Natural killer cell (primary cell): Measurements from ENCODE around the gene BRCA1. TPM values are rescaled to one million over a fixed set of nuclear protein-coding genes. Genes with fewer than 3 reads are reported as not detected.
"Not testable (repeated sequence)": the region's sequence is repeated elsewhere in the genome, so short reads cannot be mapped to it uniquely, and the experiment has no call there.

ENCODE experiments used
- ATAC-seq, 3 donors: fragments of 150-1000 bp in 2 of 3; fragments of 200-7000 bp in 1 of 3; cut with Tn5 transposase; 1 replicate in 1 of 3; 2 replicates in 2 of 3; pipeline ENCODE4 v1.10.0; 2021; ENCODE audit warnings: mild to moderate bottlenecking in 2 of 3, moderate library complexity in 2 of 3
- DNase-seq, 2 donors: peaks; one replicate each; pipeline versions ENCODE4 v3.0.0 to v3.0.0-alpha.2; 2013 to 2021; ENCODE audit warnings: mixed read lengths in 1 of 2
- H3K27ac ChIP-seq: one replicate; pipeline ENCODE4 v1.5.1; 2013; ENCODE audit warnings: mild to moderate bottlenecking, low read length
- H3K27me3 ChIP-seq: one replicate; pipeline ENCODE4 v1.6.1; 2013; ENCODE audit warnings: low read length; ENCODE audit not compliant: control insufficient read depth, insufficient read depth
- H3K36me3 ChIP-seq: one replicate; pipeline ENCODE4 v1.6.1; 2013; ENCODE audit warnings: low read length; ENCODE audit not compliant: control insufficient read depth, insufficient read depth
- H3K4me1 ChIP-seq: one replicate; pipeline ENCODE4 v1.6.1; 2013; ENCODE audit warnings: low read length; ENCODE audit not compliant: control insufficient read depth, insufficient read depth
- H3K4me3 ChIP-seq: one replicate; pipeline ENCODE4 v1.5.1; 2013; ENCODE audit warnings: low read length
- H3K9me3 ChIP-seq: one replicate; pipeline ENCODE4 v1.6.1; 2013; ENCODE audit warnings: low read length; ENCODE audit not compliant: control insufficient read depth, insufficient read depth
- H3K27ac Mint-ChIP-seq, 2 donors: one replicate each; pipeline ENCODE4 v1.8.0; 2022; ENCODE audit warnings: mild to moderate bottlenecking in 2 of 2, mixed read lengths in 2 of 2, moderate library complexity in 1 of 2
- H3K27me3 Mint-ChIP-seq, 2 donors: one replicate each; pipeline ENCODE4 v1.8.0; 2022; ENCODE audit warnings: low read depth in 2 of 2, mixed read lengths in 2 of 2
- H3K36me3 Mint-ChIP-seq: one replicate; pipeline ENCODE4 v1.8.0; 2022; ENCODE audit warnings: mixed read lengths
- H3K4me1 Mint-ChIP-seq, 2 donors: one replicate each; pipeline ENCODE4 v1.8.0; 2022; ENCODE audit warnings: mixed read lengths in 2 of 2
- H3K4me3 Mint-ChIP-seq: one replicate; pipeline ENCODE4 v1.8.0; 2022; ENCODE audit warnings: mild to moderate bottlenecking, moderate library complexity, mixed read lengths
- H3K9me3 Mint-ChIP-seq, 2 donors: one replicate each; pipeline ENCODE4 v1.8.0; 2022; ENCODE audit warnings: mixed read lengths in 2 of 2
- CTCF ChIP-seq: fragments of 200-600 bp; IDR thresholded peaks from one replicate; pipeline ENCODE4 v1.8.0; 2022; ENCODE audit warnings: antibody characterized with exemption
- WGBS: methylation state at CpG from one replicate; pipeline ENCODE4 v1.1.7; 2013; ENCODE audit warnings: missing lambda C conversion rate; ENCODE audit not compliant: insufficient coverage; 5-methylcytosine and 5-hydroxymethylcytosine counted together
- intact Hi-C: fragments of 100-400 bp; cut with micrococcal nuclease; formaldehyde crosslinking; loops from one replicate; pipeline ENCODE4 v1.14.2; 2022
- total RNA-seq, 4 donors: library from RNA; stranded (reverse); fragments of 120-200 nt in 1 of 4; gene quantifications; one replicate each; pipeline versions ENCODE4 v1.2.3 to v1.2.4, GENCODE V29; 2013 to 2022

BRCA1 gene
- total RNA-seq, 3 donors from 2014 or later (not counting 1 experiment from before 2014, with no cell fraction given), result 5.7 to 9.9 (median 8.6) TPM

GRCh38 chr17:43068570-43069367 lies 56.4 kb downstream of the BRCA1 start:
- intact Hi-C loops, result no loop called here
- Histone ChIP-seq H3K4me3 (no peak overlapping the region), H3K27me3 (no peaks in the 10 kb centered on the region), H3K36me3 (no peaks in the 10 kb centered on the region), H3K4me1 (no peaks in the 10 kb centered on the region), H3K9me3 (no peaks in the 10 kb centered on the region), H3K27ac (no peak overlapping the region)
- WGBS, result 99% methylated on average over 6 of the region's 6 CpGs
- Mint-ChIP-seq H3K36me3 (no peaks in the 10 kb centered on the region), H3K9me3 (no peaks in the 10 kb centered on the region), H3K27me3 (no peaks in the 10 kb centered on the region), H3K4me3 (no peak overlapping the region), H3K27ac (no peak overlapping the region), H3K4me1 (no peaks in the 10 kb centered on the region)
- ATAC-seq (no peak), DNase-seq (no peak)
- TF ChIP-seq CTCF, result no peak

- intact Hi-C loops, result no loop called here
- H3K27ac Mint-ChIP-seq, result no peak overlapping the region
- no peak for DNase-seq
- no peaks in the 10 kb centered on the region for H3K4me1 Mint-ChIP-seq
- TF ChIP-seq CTCF, result no peak
- Histone ChIP-seq H3K36me3 (no peaks in the 10 kb centered on the region), H3K27ac (no peak overlapping the region), H3K4me1 (no peaks in the 10 kb centered on the region), H3K4me3 (no peak overlapping the region), H3K27me3 (no peaks in the 10 kb centered on the region), H3K9me3 (no peaks in the 10 kb centered on the region)
- H3K36me3 Mint-ChIP-seq, result no peaks in the 10 kb centered on the region
- H3K4me3 Mint-ChIP-seq, result no peak overlapping the region
- 98% methylated on average over 9 of the region's 10 CpGs for WGBS
- no peaks in the 10 kb centered on the region for H3K9me3 Mint-ChIP-seq
- no peak for ATAC-seq
- no peaks in the 10 kb centered on the region for H3K27me3 Mint-ChIP-seq
Measured at GRCh38 chr17:43062984-43063638, 62.1 kb downstream of the BRCA1 start.

- Histone ChIP-seq H3K27ac (no peak overlapping the region), H3K9me3 (no peaks in the 10 kb centered on the region), H3K4me3 (no peak overlapping the region), H3K36me3 (no peaks in the 10 kb centered on the region), H3K4me1 (no peaks in the 10 kb centered on the region), H3K27me3 (no peaks in the 10 kb centered on the region)
- Mint-ChIP-seq H3K27me3 (no peaks in the 10 kb centered on the region), H3K9me3 (no peaks in the 10 kb centered on the region), H3K4me3 (no peak overlapping the region), H3K27ac (no peak overlapping the region), H3K36me3 (no peaks in the 10 kb centered on the region), H3K4me1 (no peaks in the 10 kb centered on the region)
- no peak for TF ChIP-seq CTCF
- DNase-seq (no peak), ATAC-seq (no peak)
- 95% methylated on average over 7 of the region's 7 CpGs for WGBS
- intact Hi-C loops, result no loop called here
Measured at GRCh38 chr17:43056051-43056450, 69.1 kb downstream of the BRCA1 start.

- H3K36me3 Mint-ChIP-seq, H3K27ac Mint-ChIP-seq, H3K36me3 ChIP-seq, H3K4me3 Mint-ChIP-seq, DNase-seq, H3K4me3 ChIP-seq, H3K4me1 Mint-ChIP-seq, H3K9me3 Mint-ChIP-seq, intact Hi-C loops, H3K4me1 ChIP-seq, H3K9me3 ChIP-seq, H3K27me3 Mint-ChIP-seq, H3K27ac ChIP-seq, H3K27me3 ChIP-seq, ATAC-seq: not testable (repeated sequence)
- WGBS, result 97% methylated on average over 7 of the region's 7 CpGs
Measured at GRCh38 chr17:43053008-43053407, 72.2 kb downstream of the BRCA1 start.
